ACC112 (cell line): Measurements from ENCODE around the gene PFAS.
A peak's percentile ranks its signal among the peaks of the same experiment; 100 is the strongest.

Experiments
- H2AFZ ChIP-seq: fragments of 200-600 bp; sonication (generic); one replicate; pipeline ENCODE4 v1.6.0; 2017; ENCODE audit warnings: antibody characterized with exemption, low read length; ENCODE audit not compliant: unreplicated experiment
- H3K27ac ChIP-seq: fragments of 200-600 bp; sonication (generic); 2 replicates; pipeline ENCODE4 v1.5.1; 2014; ENCODE audit warnings: low read depth, mild to moderate bottlenecking, antibody characterized with exemption, low read length, moderate library complexity
- H3K27me3 ChIP-seq: fragments of 200-600 bp; sonication (generic); 2 replicates; pipeline ENCODE4 v1.6.1; 2014; ENCODE audit warnings: mild to moderate bottlenecking, antibody characterized with exemption, low read length, moderate library complexity, mixed read lengths; ENCODE audit not compliant: insufficient read depth
- H3K36me3 ChIP-seq: fragments of 200-600 bp; sonication (generic); 2 replicates; pipeline ENCODE4 v1.6.1; 2016; ENCODE audit warnings: mild to moderate bottlenecking, antibody characterized with exemption, low read length, moderate library complexity, mixed read lengths; ENCODE audit not compliant: insufficient read depth
- H3K4me1 ChIP-seq: fragments of 200-600 bp; sonication (generic); one replicate; pipeline ENCODE4 v1.6.1; 2016; ENCODE audit warnings: low read length, mixed read lengths; ENCODE audit not compliant: insufficient read depth, unreplicated experiment, control insufficient read depth
- H3K4me3 ChIP-seq: fragments of 200-600 bp; sonication (generic); 2 replicates; pipeline ENCODE4 v1.5.1; 2014; ENCODE audit warnings: mild to moderate bottlenecking, low read depth, low read length
- H3K79me2 ChIP-seq: fragments of 200-600 bp; sonication (generic); one replicate; pipeline ENCODE4 v1.6.0; 2016; ENCODE audit warnings: low read length; ENCODE audit not compliant: control insufficient read depth, unreplicated experiment, insufficient read depth

Gene PFAS

GRCh38 chr17:8288336-8289102 lies 39.4 kb downstream of the PFAS start, which contains the start of gene RANGRF:
TSS of gene RANGRF (plus strand) at chr17:8288670. CDS start at chr17:8288789, 119 bp downstream.
- Histone ChIP-seq H3K4me1 (peaks cover 12% of the 10 kb centered on the region), H2AFZ (peak within 1 kb of the TSS; percentile 99), H3K27me3 (no peaks in the 10 kb centered on the region), H3K79me2 (peaks cover 7% of the 10 kb centered on the region), H3K4me3 (peak within 1 kb of the TSS; percentile 98), H3K36me3 (no peaks in the 10 kb centered on the region), H3K27ac (peak within 1 kb of the TSS; percentile 74)

- Histone ChIP-seq H3K4me1 (peaks cover 12% of the 10 kb centered on the region), H3K27me3 (no peaks in the 10 kb centered on the region), H3K79me2 (peaks cover 7% of the 10 kb centered on the region), H2AFZ (peak overlapping the region; percentile 99), H3K4me3 (peak overlapping the region; percentile 98), H3K36me3 (no peaks in the 10 kb centered on the region), H3K27ac (peak overlapping the region; percentile 74; the same call in 1 of the 2 replicates)
These were observed 40.0 kb downstream of the PFAS start for GRCh38 chr17:8289103-8289397.

GRCh38 chr17:8290043-8290442 lies 41.0 kb downstream of the PFAS start:
- Histone ChIP-seq H3K27me3 (no peaks in the 10 kb centered on the region), H3K36me3 (no peaks in the 10 kb centered on the region), H3K4me1 (peaks cover 19% of the 10 kb centered on the region), H3K27ac (no peak overlapping the region), H3K79me2 (peaks cover 7% of the 10 kb centered on the region), H3K4me3 (peak overlapping the region; percentile 98), H2AFZ (no peak overlapping the region)

- no peaks in the 10 kb centered on the region for H3K36me3 ChIP-seq
- H2AFZ ChIP-seq = no peak overlapping the region
- H3K4me1 ChIP-seq = peaks cover 24% of the 10 kb centered on the region
- H3K4me3 ChIP-seq = no peak overlapping the region
- H3K79me2 ChIP-seq = peaks cover 7% of the 10 kb centered on the region
- no peak overlapping the region for H3K27ac ChIP-seq
- H3K27me3 ChIP-seq = no peaks in the 10 kb centered on the region
These were observed 43.7 kb downstream of the PFAS start for GRCh38 chr17:8292639-8293395.

GRCh38 chr17:8294361-8294760 lies 45.3 kb downstream of the PFAS start:
- Histone ChIP-seq H3K79me2 (peaks cover 5% of the 10 kb centered on the region), H2AFZ (no peak overlapping the region), H3K27ac (no peak overlapping the region), H3K27me3 (no peaks in the 10 kb centered on the region), H3K4me1 (peaks cover 21% of the 10 kb centered on the region), H3K4me3 (peak overlapping the region; percentile 93), H3K36me3 (no peaks in the 10 kb centered on the region)

- Histone ChIP-seq H3K4me1 (peaks cover 16% of the 10 kb centered on the region), H3K4me3 (peak overlapping the region; percentile 93), H3K79me2 (peaks cover under 1% of the 10 kb centered on the region), H3K36me3 (no peaks in the 10 kb centered on the region), H3K27ac (peak overlapping the region; percentile 78), H2AFZ (peak overlapping the region; percentile 95), H3K27me3 (no peaks in the 10 kb centered on the region)
These were observed 45.8 kb downstream of the PFAS start for GRCh38 chr17:8294814-8295316.

- Histone ChIP-seq H3K79me2 (no peaks in the 10 kb centered on the region), H3K4me3 (no peak overlapping the region), H3K4me1 (peaks cover 5% of the 10 kb centered on the region), H2AFZ (peak overlapping the region; percentile 45), H3K27ac (no peak overlapping the region), H3K36me3 (no peaks in the 10 kb centered on the region), H3K27me3 (no peaks in the 10 kb centered on the region)
These were observed 51.1 kb downstream of the PFAS start for GRCh38 chr17:8300226-8300625.

GRCh38 chr17:8300627-8301242 lies 51.6 kb downstream of the PFAS start:
- Histone ChIP-seq H3K27ac (no peak overlapping the region), H2AFZ (peak overlapping the region; percentile 45), H3K27me3 (no peaks in the 10 kb centered on the region), H3K4me1 (peaks cover 5% of the 10 kb centered on the region), H3K4me3 (no peak overlapping the region), H3K79me2 (no peaks in the 10 kb centered on the region), H3K36me3 (no peaks in the 10 kb centered on the region)

GRCh38 chr17:8310601-8311123 lies 61.6 kb downstream of the PFAS start:
- Histone ChIP-seq H3K27me3 (peaks cover 48% of the 10 kb centered on the region), H2AFZ (no peak overlapping the region), H3K27ac (no peak overlapping the region), H3K36me3 (no peaks in the 10 kb centered on the region), H3K4me3 (no peak overlapping the region), H3K4me1 (no peaks in the 10 kb centered on the region), H3K79me2 (no peaks in the 10 kb centered on the region)

GRCh38 chr17:8311131-8311790 lies 62.2 kb downstream of the PFAS start:
- H3K4me3 ChIP-seq = no peak overlapping the region
- H3K27ac ChIP-seq = no peak overlapping the region
- H2AFZ ChIP-seq = no peak overlapping the region
- no peaks in the 10 kb centered on the region for H3K36me3 ChIP-seq
- no peaks in the 10 kb centered on the region for H3K79me2 ChIP-seq
- H3K27me3 ChIP-seq = peaks cover 54% of the 10 kb centered on the region
- no peaks in the 10 kb centered on the region for H3K4me1 ChIP-seq
